GM19025 (cell line): ENCODE data around the gene KCTD13.
"Not testable (repeated sequence)": the region's sequence is repeated elsewhere in the genome, so short reads cannot be mapped to it uniquely, and the experiment has no call there.

Experiments
- ATAC-seq: cut with Tn5 transposase; IDR thresholded peaks from one replicate; pipeline ENCODE4 v1.9.1; 2021; ENCODE audit warnings: mild to moderate bottlenecking, low read depth, moderate library complexity; ENCODE audit not compliant: unreplicated experiment

KCTD13 gene

DNA sequence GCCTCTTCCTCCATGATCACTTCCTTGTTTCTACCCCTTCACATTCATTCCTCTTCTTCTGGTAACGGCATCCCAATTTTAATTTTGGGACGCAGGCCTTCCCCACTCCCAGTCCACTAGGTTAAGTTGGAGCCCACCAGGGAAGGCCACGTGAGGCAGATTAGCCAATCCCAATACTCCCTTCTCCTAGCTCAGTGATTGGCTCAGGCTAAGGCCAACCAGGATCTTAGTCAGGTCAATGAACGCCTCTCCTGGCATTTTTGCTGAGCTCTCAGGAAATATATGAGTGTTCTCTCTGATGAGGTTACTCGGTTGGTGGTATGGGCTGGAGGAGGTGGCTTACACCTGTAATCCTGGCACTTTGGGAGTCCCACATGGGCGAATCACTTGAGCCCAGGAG, 42.0 kb downstream of the KCTD13 start:
- ATAC-seq, result no peak

DNA sequence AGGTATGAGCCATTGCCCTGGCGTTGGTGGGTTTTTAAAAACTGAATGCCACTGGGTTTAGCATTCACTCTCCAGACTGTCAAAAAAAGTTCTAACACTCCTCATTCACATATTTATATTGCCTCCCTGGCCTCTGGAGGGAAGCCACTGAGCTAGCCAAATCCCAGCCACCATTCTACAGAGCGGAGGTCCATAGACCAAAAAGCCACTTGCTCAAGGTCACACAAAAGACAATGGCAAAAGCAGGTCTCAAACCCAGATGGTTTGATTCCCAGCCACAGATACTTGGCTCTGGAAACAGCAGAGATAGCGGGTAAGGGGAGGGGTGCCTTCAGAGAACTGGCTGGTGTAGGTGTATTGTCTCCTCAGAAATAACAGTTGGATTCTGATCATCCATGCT, 45.0 kb downstream of the KCTD13 start:
- ATAC-seq, result no peak

- no peak for ATAC-seq
Observed at GRCh38 chr16:29878172-29878571, 47.9 kb downstream of the KCTD13 start.

- ATAC-seq, result no peak
Observed at GRCh38 chr16:29877266-29877961, 48.6 kb downstream of the KCTD13 start.

DNA sequence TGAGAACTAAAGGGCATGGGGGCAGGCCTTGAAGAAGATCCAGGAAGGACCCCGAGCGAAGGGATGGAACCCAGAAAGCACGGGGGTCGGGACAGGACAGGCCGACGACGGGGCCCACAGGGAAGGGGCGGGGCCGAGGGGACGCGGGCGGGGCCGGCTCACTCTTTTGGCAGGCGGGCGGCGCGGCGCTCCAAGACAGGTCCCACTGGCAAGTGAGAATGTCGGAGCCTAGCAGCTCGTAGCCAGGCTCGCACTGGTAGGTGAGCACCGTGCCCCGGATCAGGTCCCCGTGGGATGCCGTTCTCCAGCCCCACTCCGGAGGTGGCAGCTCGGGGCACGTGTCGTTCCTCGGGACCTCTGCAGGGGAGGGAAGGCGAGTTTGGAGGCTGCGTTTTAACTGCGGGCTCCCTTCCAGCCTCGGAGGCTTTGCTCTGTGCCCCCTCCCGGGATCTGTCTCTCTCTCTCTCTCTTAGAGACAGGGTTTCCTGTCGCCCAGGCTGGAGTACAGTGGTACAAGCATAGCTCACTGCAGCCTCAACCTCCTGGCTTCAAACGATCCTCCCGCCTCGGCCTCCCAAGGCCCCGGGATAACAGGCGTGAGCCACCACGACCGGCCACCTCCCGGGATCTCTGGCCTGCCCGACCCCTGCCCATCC, 49.3 kb downstream of the KCTD13 start:
- ATAC-seq, result no peak

DNA sequence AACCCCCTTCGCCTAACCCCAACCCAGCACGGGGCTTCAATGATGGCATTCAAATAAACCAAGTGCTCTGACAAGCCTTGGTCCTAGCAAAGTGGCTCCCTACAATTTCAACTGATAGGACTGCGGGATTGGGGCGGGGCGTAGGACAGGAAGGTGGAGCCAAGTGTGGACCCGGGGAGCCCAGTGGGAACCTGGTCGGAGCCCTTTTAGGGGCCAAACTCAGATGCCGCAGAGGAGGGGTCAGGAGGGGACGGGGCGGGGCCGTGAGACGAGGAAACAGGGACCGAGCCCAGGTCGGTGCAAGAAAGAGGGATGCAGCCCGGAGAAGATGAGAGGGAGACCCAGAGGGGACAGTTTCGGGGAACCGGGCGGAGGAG, 49.8 kb downstream of the KCTD13 start:
- no peak for ATAC-seq

- no peak for ATAC-seq
Observed at GRCh38 chr16:29875206-29875605, 50.8 kb downstream of the KCTD13 start.

- no peak for ATAC-seq
Observed at GRCh38 chr16:29873319-29873718, 52.7 kb downstream of the KCTD13 start.

DNA sequence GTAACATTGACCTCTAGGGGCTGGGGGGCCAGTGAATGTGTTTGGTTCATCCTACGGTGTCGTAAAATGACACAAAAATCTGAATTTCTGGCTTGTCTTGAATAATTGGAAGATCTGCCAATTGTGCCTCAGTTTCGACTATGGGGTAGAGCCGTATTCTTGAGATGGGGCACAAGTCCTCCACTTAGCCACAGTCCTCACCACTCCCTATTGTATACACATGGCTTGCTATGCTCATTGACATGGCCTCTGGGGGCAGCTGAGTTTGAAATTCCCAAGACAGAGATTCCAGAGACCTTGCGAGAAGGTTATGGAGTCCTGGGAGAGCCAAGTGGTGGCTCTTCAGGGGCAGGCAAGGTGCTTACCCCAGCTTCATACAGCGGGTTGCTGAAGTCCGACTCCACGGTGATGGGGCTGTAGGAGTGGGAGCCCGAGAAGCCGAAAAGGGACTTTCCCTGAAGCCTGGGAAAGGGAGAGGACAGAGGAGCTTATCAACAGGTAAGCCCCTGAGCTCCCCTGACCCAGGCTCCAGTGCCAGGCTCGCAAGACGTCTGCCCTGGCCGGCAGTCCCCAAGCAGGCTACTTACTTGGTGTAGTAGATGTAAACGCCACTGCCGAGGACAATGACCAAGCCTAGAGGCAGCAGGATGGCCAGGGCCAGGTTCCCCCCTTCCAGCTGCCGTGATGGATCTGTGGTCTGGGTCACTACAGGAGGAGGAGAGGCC, 54.0 kb downstream of the KCTD13 start:
- no peak for ATAC-seq

DNA sequence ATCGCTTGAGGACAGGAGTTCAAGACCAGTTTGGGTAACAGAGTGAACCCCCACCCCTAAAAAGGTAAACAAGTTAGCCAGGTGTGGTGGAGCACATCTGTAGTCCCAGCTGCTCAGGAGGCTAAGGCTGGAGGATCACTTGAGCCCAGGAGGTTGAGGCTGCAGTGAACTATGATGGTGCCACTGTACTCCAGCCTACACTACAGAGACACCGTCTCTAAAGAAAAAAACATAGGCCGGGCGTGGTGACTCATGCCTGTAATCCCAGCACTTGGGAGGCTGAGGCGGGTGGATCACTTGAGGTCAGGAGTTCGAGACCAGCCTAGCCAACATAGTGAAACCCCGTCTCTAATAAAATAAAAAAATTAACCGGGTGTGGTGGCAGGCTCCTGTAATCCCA, 57.0 kb downstream of the KCTD13 start:
- not testable (repeated sequence) for ATAC-seq

GRCh38 chr16:29868396-29869009, 57.5 kb downstream of the KCTD13 start:
- ATAC-seq, result no peak

- no peak for ATAC-seq
Observed at GRCh38 chr16:29864205-29864604, 61.8 kb downstream of the KCTD13 start.

GRCh38 chr16:29863669-29863984, 62.4 kb downstream of the KCTD13 start:
- ATAC-seq, result no peak

DNA sequence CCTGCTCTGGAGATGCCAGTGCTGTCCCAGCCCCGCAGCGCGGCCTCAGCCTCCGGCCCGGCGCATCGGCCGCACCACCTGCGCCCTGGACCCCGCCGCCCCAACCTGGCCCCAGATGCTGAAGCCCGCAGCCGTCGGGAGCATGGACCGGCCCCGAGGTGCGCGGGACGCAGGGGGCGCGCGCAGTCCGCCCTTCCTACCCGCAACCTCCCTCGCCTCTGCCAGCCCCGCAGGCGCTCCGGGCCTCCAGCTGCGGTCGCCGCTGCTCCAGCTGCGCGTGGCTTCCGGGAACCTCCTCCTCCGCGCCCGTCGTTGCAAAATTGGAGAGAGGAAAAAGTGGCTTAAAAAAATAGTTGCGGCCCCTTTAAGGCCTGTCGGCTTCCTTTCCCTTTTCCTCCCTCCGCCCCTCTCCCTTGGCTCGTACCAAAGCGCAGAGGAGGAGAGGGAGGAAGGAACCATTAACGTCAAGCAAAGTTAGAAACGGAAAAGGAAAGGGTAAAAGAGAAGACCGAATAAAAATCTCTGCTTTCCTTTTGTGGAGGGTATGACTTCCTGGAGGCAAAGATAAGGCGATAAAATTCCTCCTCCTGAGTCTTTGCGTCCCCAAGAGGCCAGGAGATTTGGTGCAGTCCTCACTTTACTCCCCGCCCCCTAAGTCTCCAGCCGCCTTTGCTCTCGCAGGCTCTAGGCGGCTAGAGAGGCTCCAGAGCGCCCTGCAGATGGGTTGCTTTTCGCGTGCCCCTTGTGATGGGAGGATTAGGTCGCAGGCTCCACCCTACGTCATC, 63.0 kb downstream of the KCTD13 start, which contains the start of gene CDIPT:
CDIPT (minus strand) TSS at position 343 of the 785 bp plus-strand sequence. CDS start 369 bp downstream, outside the sequence.
- peak; percentile 92 for ATAC-seq

DNA sequence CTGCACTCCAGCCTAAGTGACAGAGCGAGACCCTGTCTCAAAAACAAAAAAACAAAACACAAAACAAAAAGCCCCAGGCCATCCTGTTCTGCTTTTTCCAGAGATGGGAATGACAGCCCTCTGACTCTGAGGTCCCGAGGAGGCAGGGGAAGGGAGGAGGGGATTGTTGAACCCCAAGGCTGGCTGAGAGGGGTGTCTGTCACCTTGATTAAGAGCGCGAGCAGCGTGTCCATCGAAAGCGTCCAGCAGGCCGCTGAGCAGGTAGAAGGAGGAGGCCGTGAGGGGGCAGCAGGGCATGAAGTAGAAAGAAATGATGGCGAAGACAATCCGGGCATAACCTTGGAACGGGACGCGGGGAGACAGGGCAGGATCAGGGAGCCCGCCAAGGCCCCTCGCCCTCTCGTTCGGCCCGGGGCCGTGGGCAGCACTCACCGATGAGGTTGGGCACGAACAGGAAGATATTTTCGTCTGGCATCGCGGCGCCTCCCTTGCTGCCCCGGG, 63.6 kb downstream of the KCTD13 start:
- ATAC-seq, result peak; percentile 1

GRCh38 chr16:29860218-29860617, 65.8 kb downstream of the KCTD13 start:
- ATAC-seq, result no peak

DNA sequence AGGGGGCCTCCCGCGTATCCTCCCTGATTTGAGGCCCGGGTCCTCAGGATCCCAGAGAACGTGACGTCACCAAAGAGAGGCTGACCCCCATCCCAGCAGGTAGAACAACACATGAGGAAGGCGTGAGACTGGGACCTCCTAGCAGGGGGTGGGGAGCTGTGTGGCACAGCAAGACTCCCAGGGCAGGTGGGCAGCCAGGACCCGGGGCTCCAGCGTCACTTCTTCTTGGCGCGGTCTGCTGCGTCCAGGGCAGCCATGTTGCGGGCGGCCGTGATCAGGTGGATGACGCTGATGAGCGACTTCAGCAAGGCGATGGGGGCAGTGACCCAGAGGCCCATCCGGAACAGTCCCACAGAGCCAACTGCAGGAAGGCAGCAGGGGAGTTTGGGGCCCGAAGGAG, 67.1 kb downstream of the KCTD13 start:
- ATAC-seq, result no peak

DNA sequence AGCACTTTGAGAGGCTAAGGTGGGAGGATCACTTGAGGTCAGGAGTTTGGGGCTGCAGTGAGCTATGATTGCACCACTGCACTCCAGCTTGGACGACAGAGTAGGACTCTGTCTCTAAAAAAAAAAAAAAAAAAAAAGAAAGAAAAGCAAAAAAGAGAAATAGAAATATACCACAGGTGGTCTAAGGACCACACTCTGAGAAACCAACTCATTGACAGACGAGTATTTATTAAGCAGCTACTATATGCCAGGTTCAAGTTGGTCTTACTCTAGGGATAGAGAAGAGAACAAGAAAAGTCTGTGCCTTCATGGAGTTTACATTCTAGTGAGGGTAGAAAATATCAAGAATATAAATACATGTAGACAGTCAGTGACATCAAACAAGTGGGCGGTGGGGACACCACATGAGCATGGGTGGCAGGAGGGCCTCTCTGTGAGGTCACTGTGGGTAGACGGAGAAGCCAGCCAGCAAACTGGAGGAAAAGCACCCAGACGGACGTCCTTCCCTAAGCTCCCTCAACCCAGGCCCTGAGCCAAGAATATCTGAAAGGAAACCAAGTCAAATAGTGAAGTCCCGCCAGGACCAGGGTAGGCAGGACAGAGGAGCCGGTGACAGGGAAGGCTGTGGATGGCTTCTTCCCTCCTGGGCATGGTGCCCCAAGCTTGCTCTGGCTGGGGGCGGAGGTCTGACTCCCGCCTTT, 67.7 kb downstream of the KCTD13 start:
- no peak for ATAC-seq

GRCh38 chr16:29857133-29857760, 68.8 kb downstream of the KCTD13 start:
- ATAC-seq, result no peak
